Bronchial epithelial cell (primary cell): ENCODE data around the gene LMO2. TPM values are rescaled to one million over a fixed set of nuclear protein-coding genes. Genes with fewer than 3 reads are reported as not detected.

Experiments used
- DNase-seq: peaks from one replicate; pipeline ENCODE4 v3.0.0-alpha.2; 2010; ENCODE audit warnings: low read depth
- FAIRE-seq: peaks from 2 replicates; lab custom pipeline; 2011; peaks lifted over from hg19 to GRCh38; lab: Jason Lieb, UNC
- H3K27me3 ChIP-seq: 2 replicates; pipeline ENCODE4 v1.5.1; 2011; ENCODE audit warnings: low read length; ENCODE audit not compliant: control insufficient read depth, insufficient read depth
- H3K36me3 ChIP-seq: 2 replicates; pipeline ENCODE4 v1.5.1; 2011; ENCODE audit warnings: low read length; ENCODE audit not compliant: control insufficient read depth, insufficient read depth
- H3K4me3 ChIP-seq: 2 replicates; pipeline ENCODE4 v1.5.1; 2011; ENCODE audit warnings: mild to moderate bottlenecking, low read depth, low read length, control low read depth
- CTCF ChIP-seq: IDR thresholded peaks from 2 replicates; pipeline ENCODE4 v1.5.1; 2011; ENCODE audit warnings: mild to moderate bottlenecking, moderate library complexity, low read length, control low read depth, inconsistent platforms; ENCODE audit not compliant: insufficient read depth, severe bottlenecking
- total RNA-seq: library from RNA; depleted of rRNA; stranded (reverse); fragments of >200 nt; gene quantifications from 2 replicates; pipeline ENCODE4 v1.2.1, GENCODE V29; 2014

LMO2 gene
- total RNA-seq: 0.77 and 1.1 TPM in 2 replicates

- Histone ChIP-seq H3K4me3 (no peak within 1 kb of the TSS), H3K36me3 (no peaks in the 10 kb centered on the region), H3K27me3 (no peaks in the 10 kb centered on the region)
- FAIRE-seq: no peak
- TF ChIP-seq CTCF: no peak
- peak; percentile 13 for DNase-seq
Observed at GRCh38 chr11:33891714-33892327, at the start of gene LMO2. LMO2 (minus strand) TSS chr11:33892076; CDS start chr11:33869716, 22,360 bp downstream.

- DNase-seq: no peak
- H3K36me3 ChIP-seq: no peaks in the 10 kb centered on the region
- TF ChIP-seq CTCF: no peak
- H3K4me3 ChIP-seq: no peak overlapping the region
- no peaks in the 10 kb centered on the region for H3K27me3 ChIP-seq
- FAIRE-seq: no peak
Observed at GRCh38 chr11:33940538-33940815, 48.6 kb upstream of the LMO2 start.

GRCh38 chr11:33936725-33937604 lies 45.1 kb upstream of the LMO2 start:
- FAIRE-seq (no peak), DNase-seq (peak; percentile 63)
- no peaks in the 10 kb centered on the region for H3K27me3 ChIP-seq
- TF ChIP-seq CTCF: no peak
- H3K4me3 ChIP-seq: no peak overlapping the region
- no peaks in the 10 kb centered on the region for H3K36me3 ChIP-seq

GRCh38 chr11:33935461-33936456 lies 43.9 kb upstream of the LMO2 start:
- H3K27me3 ChIP-seq: no peaks in the 10 kb centered on the region
- DNase-seq: no peak
- no peak overlapping the region for H3K4me3 ChIP-seq
- H3K36me3 ChIP-seq: no peaks in the 10 kb centered on the region
- no peak for TF ChIP-seq CTCF
- FAIRE-seq: no peak

GRCh38 chr11:33935005-33935404 lies 43.1 kb upstream of the LMO2 start:
- no peak for TF ChIP-seq CTCF
- H3K4me3 ChIP-seq: no peak overlapping the region
- H3K36me3 ChIP-seq: no peaks in the 10 kb centered on the region
- H3K27me3 ChIP-seq: no peaks in the 10 kb centered on the region
- FAIRE-seq: no peak
- no peak for DNase-seq
